Osteoblast (primary cell): ENCODE results near the gene TNFRSF12A. TPM values are rescaled to one million over a fixed set of nuclear protein-coding genes. Genes with fewer than 3 reads are reported as not detected.

Source experiments
- DNase-seq: peaks from one replicate; pipeline ENCODE4 v3.0.0; 2011; ENCODE audit warnings: low spot score, mixed read lengths; ENCODE audit not compliant: insufficient read length; ENCODE audit errors: missing footprints
- H2AFZ ChIP-seq: 2 replicates; pipeline ENCODE4 v1.6.0; 2011; ENCODE audit warnings: mild to moderate bottlenecking, low read length
- H3K27ac ChIP-seq: 2 replicates; pipeline ENCODE4 v1.5.1; 2011; ENCODE audit warnings: mild to moderate bottlenecking, low read depth, low read length, moderate library complexity
- H3K27me3 ChIP-seq: 2 replicates; pipeline ENCODE4 v1.6.0; 2012; ENCODE audit warnings: mild to moderate bottlenecking, control low read depth, inconsistent platforms, low read length, moderate library complexity; ENCODE audit not compliant: insufficient read depth
- H3K36me3 ChIP-seq: 2 replicates; pipeline ENCODE4 v1.5.1; 2011; ENCODE audit warnings: mild to moderate bottlenecking, low read length, control low read depth, moderate library complexity; ENCODE audit not compliant: insufficient read depth
- H3K4me1 ChIP-seq: 2 replicates; pipeline ENCODE4 v1.5.1; 2011; ENCODE audit warnings: mild to moderate bottlenecking, low read length, control low read depth, moderate library complexity; ENCODE audit not compliant: insufficient read depth
- H3K4me2 ChIP-seq: 2 replicates; pipeline ENCODE4 v1.6.0; 2011; ENCODE audit warnings: mild to moderate bottlenecking, low read length; ENCODE audit not compliant: insufficient read depth
- H3K4me3 ChIP-seq: fragments of 200-600 bp; sonication (generic); 3 replicates; pipeline ENCODE4 v1.5.1; 2012; ENCODE audit warnings: mild to moderate bottlenecking, low read length, inconsistent platforms; ENCODE audit not compliant: insufficient read depth
- H3K79me2 ChIP-seq: 2 replicates; pipeline ENCODE4 v1.6.0; 2012; ENCODE audit warnings: mild to moderate bottlenecking, low read length, control low read depth, inconsistent platforms; ENCODE audit not compliant: insufficient read depth
- H3K9me3 ChIP-seq: 2 replicates; pipeline ENCODE4 v1.5.1; 2011; ENCODE audit warnings: low read depth, low read length, control low read depth
- H4K20me1 ChIP-seq: 2 replicates; pipeline ENCODE4 v1.6.0; 2012; ENCODE audit warnings: mild to moderate bottlenecking, low read length, control low read depth; ENCODE audit not compliant: insufficient read depth
- total RNA-seq: library from RNA; depleted of rRNA; stranded (reverse); fragments of >200 nt; gene quantifications from 2 replicates; pipeline ENCODE4 v1.2.3, GENCODE V29; 2012
- TF ChIP-seq, protein P1 (sequence below): IDR thresholded peaks from 2 replicates; pipeline ENCODE4 v1.5.1; 2011; ENCODE audit warnings: mild to moderate bottlenecking, low read depth, low read length, moderate library complexity; ENCODE audit errors: extremely low read depth

TNFRSF12A gene
- total RNA-seq, 1 donor = 143 TPM

DNA sequence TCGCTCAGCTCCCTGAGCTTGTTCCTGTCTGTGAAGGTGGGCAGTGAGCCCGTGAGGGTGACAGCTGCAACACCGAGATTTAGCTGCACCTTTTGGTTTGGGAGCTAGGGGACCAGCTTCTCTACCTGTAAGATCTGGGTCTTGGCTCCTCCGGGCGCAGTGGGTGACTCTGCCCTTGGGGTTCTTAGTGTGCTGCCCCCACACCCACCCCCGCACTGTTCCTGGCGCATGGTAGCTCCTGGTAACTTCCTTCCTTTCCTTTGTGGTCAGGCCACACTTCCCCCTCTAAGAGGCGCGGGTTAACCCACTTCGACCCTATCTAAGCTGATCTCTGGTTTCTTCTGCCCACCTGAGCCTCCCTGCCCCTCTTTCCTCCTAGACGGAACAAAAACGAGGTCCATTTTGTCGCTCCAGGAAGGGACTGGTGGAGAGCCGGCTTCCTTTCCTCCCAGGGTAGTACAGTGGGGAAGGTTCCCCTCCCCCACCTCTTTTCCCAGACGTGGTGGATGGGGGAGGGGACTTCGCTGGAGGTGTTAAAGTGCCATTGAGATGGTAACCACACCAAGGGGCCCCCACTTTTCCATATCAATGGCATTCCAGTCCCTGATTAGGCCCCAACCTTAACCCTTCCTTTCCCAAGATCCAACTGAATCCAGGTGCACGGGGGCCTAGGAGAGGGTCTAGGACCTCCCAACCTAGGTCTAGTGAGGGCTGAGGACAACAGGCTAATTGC is 12.0 kb upstream of the TNFRSF12A start:
- Histone ChIP-seq H3K36me3 (no peaks in the 10 kb centered on the region), H3K79me2 (no peaks in the 10 kb centered on the region), H3K27me3 (peaks cover 75% of the 10 kb centered on the region), H3K4me1 (no peaks in the 10 kb centered on the region), H3K4me2 (no peak overlapping the region), H3K4me3 (no peak overlapping the region), H3K9me3 (no peaks in the 10 kb centered on the region), H4K20me1 (no peaks in the 10 kb centered on the region), H3K27ac (no peak overlapping the region), H2AFZ (no peak overlapping the region)
- TF ChIP-seq, protein P1, sequence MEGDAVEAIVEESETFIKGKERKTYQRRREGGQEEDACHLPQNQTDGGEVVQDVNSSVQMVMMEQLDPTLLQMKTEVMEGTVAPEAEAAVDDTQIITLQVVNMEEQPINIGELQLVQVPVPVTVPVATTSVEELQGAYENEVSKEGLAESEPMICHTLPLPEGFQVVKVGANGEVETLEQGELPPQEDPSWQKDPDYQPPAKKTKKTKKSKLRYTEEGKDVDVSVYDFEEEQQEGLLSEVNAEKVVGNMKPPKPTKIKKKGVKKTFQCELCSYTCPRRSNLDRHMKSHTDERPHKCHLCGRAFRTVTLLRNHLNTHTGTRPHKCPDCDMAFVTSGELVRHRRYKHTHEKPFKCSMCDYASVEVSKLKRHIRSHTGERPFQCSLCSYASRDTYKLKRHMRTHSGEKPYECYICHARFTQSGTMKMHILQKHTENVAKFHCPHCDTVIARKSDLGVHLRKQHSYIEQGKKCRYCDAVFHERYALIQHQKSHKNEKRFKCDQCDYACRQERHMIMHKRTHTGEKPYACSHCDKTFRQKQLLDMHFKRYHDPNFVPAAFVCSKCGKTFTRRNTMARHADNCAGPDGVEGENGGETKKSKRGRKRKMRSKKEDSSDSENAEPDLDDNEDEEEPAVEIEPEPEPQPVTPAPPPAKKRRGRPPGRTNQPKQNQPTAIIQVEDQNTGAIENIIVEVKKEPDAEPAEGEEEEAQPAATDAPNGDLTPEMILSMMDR = no peak
- DNase-seq = no peak

DNA sequence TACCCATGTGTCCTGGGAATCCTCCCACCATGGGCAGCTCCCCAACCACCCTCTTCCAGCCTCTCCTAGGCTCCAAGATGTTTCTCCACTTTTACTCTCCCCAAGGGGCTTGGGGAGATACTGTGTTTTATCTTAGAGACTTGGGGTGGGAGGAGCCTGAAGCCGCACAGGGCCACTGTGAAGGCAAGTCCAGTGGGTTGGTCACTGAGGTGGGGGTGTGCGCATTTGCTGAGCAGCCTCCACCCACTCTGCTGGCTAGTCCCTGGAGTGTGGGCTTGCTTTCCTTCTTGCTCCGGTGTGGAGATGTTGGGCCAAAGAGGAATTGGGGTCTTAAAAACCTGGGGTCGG is 11.5 kb upstream of the TNFRSF12A start:
- H3K4me3 ChIP-seq = no peak overlapping the region
- H3K4me1 ChIP-seq = no peaks in the 10 kb centered on the region
- H3K36me3 ChIP-seq = no peaks in the 10 kb centered on the region
- no peak overlapping the region for H3K4me2 ChIP-seq
- H3K79me2 ChIP-seq = no peaks in the 10 kb centered on the region
- DNase-seq = peak; percentile 80
- no peaks in the 10 kb centered on the region for H4K20me1 ChIP-seq
- no peak overlapping the region for H2AFZ ChIP-seq
- no peaks in the 10 kb centered on the region for H3K9me3 ChIP-seq
- TF ChIP-seq, protein P1 = no peak
- H3K27ac ChIP-seq = no peak overlapping the region
- H3K27me3 ChIP-seq = peaks cover 80% of the 10 kb centered on the region

DNA sequence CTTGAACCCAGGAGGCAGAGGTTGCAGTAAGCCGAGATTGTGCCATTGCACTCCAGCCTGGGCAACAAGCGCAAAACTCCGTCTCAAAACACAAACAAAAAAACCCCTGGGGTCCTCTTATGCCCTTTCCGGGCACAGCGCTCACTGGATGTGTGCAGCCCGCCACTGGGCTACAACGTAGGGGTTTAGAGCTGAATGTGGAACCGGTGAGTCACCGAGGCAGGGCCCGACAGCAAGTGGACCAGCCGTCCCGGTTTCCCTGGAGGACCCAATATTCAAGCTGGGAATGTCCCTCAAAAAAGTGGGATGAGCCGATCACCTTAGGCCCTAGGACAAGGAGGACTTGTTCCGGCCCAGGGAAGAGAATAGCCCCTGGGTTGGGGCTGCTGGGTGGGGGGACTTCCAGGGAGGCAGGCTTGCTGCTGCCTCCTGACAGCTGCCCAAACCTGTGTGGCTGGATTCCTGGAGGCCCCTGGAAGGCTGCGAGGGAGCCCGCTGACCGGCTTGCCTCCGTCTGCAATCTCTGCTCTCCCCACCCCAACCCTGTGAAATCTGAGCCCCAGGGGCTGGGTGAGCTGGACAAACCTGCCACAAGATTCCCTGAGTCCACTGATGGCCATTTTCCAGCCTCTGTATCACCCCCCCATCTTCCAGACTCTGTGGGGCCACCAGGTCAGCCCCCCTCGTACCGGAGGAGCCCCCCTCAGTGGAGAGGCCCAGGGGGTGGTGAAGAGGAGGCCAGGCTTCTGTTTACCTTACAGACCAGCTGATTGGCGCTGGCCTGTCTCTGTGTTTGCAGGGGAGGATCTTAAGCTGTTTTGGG is 10.4 kb upstream of the TNFRSF12A start:
- peaks cover 88% of the 10 kb centered on the region for H3K27me3 ChIP-seq

More for the DNA sequence above, 10.4 kb upstream of the TNFRSF12A start:
- TF ChIP-seq, protein P1 = no peak
- Histone ChIP-seq H4K20me1 (no peaks in the 10 kb centered on the region), H3K4me1 (no peaks in the 10 kb centered on the region), H3K36me3 (no peaks in the 10 kb centered on the region), H3K9me3 (no peaks in the 10 kb centered on the region), H2AFZ (no peak overlapping the region), H3K79me2 (no peaks in the 10 kb centered on the region), H3K4me3 (no peak overlapping the region), H3K4me2 (no peak overlapping the region), H3K27ac (no peak overlapping the region)
- peak; percentile 89 for DNase-seq
